Progenitor cell of endocrine pancreas (in vitro differentiated cells): ENCODE results near the gene RAI14. TPM values are rescaled to one million over a fixed set of nuclear protein-coding genes. Genes with fewer than 3 reads are reported as not detected.

Source experiments
- DNase-seq: peaks from one replicate; pipeline ENCODE4 v3.0.0; 2021; ENCODE audit warnings: low spot score; ENCODE audit not compliant: unreplicated experiment
- H3K27ac Mint-ChIP-seq: 2 replicates; pipeline ENCODE4 v1.8.0; 2021; ENCODE audit warnings: mild to moderate bottlenecking, moderate library complexity, mixed read lengths
- H3K27me3 Mint-ChIP-seq: 2 replicates; pipeline ENCODE4 v1.8.0; 2021; ENCODE audit warnings: mixed read lengths
- H3K36me3 Mint-ChIP-seq: 2 replicates; pipeline ENCODE4 v1.8.0; 2022; ENCODE audit warnings: mixed read lengths; ENCODE audit not compliant: insufficient read depth
- H3K4me1 Mint-ChIP-seq: 2 replicates; pipeline ENCODE4 v1.8.0; 2021; ENCODE audit warnings: low read depth, mixed read lengths
- H3K4me3 Mint-ChIP-seq: 2 replicates; pipeline ENCODE4 v1.8.0; 2021; ENCODE audit warnings: low read depth, mild to moderate bottlenecking, moderate library complexity, mixed read lengths
- H3K9me3 Mint-ChIP-seq: 2 replicates; pipeline ENCODE4 v1.8.0; 2021; ENCODE audit warnings: low read depth, mixed read lengths
- CTCF ChIP-seq: fragments of 200-600 bp; sonication (generic); IDR thresholded peaks from one replicate; pipeline ENCODE4 v1.5.0; 2021; ENCODE audit warnings: antibody characterized with exemption, mild to moderate bottlenecking; ENCODE audit not compliant: unreplicated experiment
- total RNA-seq: library from RNA; stranded (reverse); gene quantifications from 2 replicates; pipeline ENCODE4 v1.2.1, GENCODE V29; 2021

RAI14 gene
- total RNA-seq, 1 donor from 2014 or later: 121 TPM

- DNase-seq: no peak
- H3K27ac Mint-ChIP-seq: no peak overlapping the region
Measured at GRCh38 chr5:34695275-34696027, 39.3 kb downstream of the RAI14 start.

GRCh38 chr5:34697308-34698108, 41.4 kb downstream of the RAI14 start:
- Mint-ChIP-seq H3K4me1 (peaks cover 30% of the 10 kb centered on the region), H3K27me3 (no peaks in the 10 kb centered on the region), H3K27ac (no peak overlapping the region), H3K4me3 (no peak overlapping the region), H3K36me3 (peaks cover 10% of the 10 kb centered on the region), H3K9me3 (no peaks in the 10 kb centered on the region)
- DNase-seq: no peak
- no peak for TF ChIP-seq CTCF

More at GRCh38 chr5:34695275-34696027, 39.3 kb downstream of the RAI14 start:
- no peaks in the 10 kb centered on the region for H3K9me3 Mint-ChIP-seq
- H3K4me3 Mint-ChIP-seq: no peak overlapping the region
- peaks cover 25% of the 10 kb centered on the region for H3K4me1 Mint-ChIP-seq
- no peaks in the 10 kb centered on the region for H3K27me3 Mint-ChIP-seq
- TF ChIP-seq CTCF: no peak
- H3K36me3 Mint-ChIP-seq: peaks cover 6% of the 10 kb centered on the region

DNA sequence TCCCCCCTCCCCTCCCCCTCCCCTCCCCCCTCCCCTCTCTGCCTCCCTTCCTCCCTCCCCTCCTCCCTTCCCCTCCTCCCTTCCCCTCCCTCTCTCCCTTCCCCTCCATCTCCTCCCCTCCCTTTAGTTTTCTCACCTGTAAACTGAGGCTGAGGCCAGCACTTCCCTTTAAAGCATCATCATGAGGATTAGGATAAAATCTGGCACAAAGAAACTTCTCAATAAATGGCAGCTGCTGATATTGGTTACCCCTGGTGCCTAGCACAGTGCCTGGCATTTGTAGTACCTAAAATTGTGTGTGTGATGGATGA, 41.9 kb downstream of the RAI14 start:
- Mint-ChIP-seq H3K4me3 (no peak overlapping the region), H3K27ac (no peak overlapping the region), H3K36me3 (peaks cover 10% of the 10 kb centered on the region), H3K9me3 (no peaks in the 10 kb centered on the region), H3K27me3 (no peaks in the 10 kb centered on the region), H3K4me1 (peaks cover 30% of the 10 kb centered on the region)
- TF ChIP-seq CTCF: no peak
- DNase-seq: no peak

DNA sequence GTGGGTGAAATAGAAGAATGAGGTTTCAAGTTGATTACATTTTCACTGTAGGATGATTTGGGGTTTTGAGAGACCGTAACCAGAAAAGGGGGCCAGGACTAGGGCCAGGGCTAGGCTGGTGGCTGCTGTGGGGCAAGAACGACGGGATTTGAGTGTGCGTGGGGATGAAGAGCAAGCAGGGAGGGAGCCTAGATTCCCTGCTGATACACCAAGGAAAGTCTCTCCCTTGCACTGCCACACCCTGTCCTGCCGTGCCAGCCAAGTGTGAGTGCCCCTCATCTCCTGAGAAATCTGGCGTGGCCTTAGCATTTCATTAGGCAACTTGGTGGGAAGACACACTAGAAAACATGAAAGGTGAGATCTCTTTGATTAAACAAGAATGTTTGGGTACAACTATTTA, 42.6 kb downstream of the RAI14 start:
- no peak for TF ChIP-seq CTCF
- Mint-ChIP-seq H3K4me1 (peaks cover 32% of the 10 kb centered on the region), H3K9me3 (no peaks in the 10 kb centered on the region), H3K4me3 (no peak overlapping the region), H3K36me3 (peaks cover 10% of the 10 kb centered on the region), H3K27ac (no peak overlapping the region), H3K27me3 (no peaks in the 10 kb centered on the region)
- no peak for DNase-seq

DNA sequence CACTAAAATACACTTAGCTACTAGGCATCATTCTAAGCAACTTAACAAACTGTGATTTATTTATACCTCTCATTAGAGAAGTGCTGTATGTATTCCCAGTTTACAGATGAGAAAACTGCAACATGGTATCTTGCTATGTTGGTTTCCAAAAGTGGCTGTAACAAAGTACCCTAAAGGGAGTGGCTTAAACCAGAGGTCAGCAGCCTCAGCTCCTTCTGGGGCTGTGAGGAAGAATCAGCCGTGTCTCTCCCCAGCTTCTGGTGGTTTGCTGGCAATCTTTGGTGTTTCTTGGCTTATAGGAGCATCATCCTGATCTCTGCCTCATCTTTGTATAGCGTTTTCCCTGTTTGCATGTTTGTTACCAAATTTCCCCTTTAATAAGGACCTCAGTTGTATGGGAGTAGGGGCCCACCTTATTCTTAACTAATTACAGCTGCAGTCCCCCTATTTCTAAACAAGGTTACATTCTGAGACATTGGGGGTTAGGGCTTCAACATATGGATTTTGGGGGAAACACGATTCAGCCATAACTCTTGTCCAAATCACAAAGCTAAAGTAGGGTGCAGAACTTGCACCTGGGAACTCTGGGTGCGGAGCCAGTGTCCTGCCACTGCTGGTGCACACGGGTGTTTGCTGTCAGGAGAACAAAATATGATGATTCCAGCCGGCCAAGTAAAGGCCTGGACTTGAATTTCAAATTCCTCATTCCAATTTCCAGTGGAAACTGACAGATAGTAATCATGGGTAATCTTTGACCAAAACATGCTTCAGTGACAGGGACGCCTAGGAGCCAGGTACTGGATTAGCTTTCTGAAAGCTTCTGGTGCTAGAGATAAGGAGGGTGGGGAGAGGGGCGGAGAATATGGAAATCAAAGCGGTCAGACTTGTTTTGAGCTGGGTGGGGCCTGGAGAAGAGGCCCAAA, 43.3 kb downstream of the RAI14 start:
- DNase-seq: no peak
- no peaks in the 10 kb centered on the region for H3K27me3 Mint-ChIP-seq
- H3K4me3 Mint-ChIP-seq: no peak overlapping the region
- H3K27ac Mint-ChIP-seq: peak overlapping the region; percentile 73
- H3K36me3 Mint-ChIP-seq: peaks cover 8% of the 10 kb centered on the region
- peaks cover 37% of the 10 kb centered on the region for H3K4me1 Mint-ChIP-seq
- no peak for TF ChIP-seq CTCF
- H3K9me3 Mint-ChIP-seq: no peaks in the 10 kb centered on the region
